ENCODE measurements around the gene CDKAL1.

CDKAL1 gene

GRCh38 chr6:21123507-21124436 lies 589.5 kb downstream of the CDKAL1 start:
- no peak for DNase-seq

GRCh38 chr6:21128601-21129000 lies 594.3 kb downstream of the CDKAL1 start:
- no peak for DNase-seq

GRCh38 chr6:21131406-21131805 lies 597.1 kb downstream of the CDKAL1 start:
- no peak for DNase-seq

- no peak for DNase-seq
Observed at GRCh38 chr6:21132446-21132845, 598.2 kb downstream of the CDKAL1 start.

- peak; percentile 68 to 84 for DNase-seq
Observed at GRCh38 chr6:21132856-21133838, 598.9 kb downstream of the CDKAL1 start.

GRCh38 chr6:21133901-21134300 lies 599.6 kb downstream of the CDKAL1 start:
- DNase-seq, result no peak

GRCh38 chr6:21134356-21134755 lies 600.1 kb downstream of the CDKAL1 start:
- DNase-seq, result no peak

GRCh38 chr6:21135484-21136013 lies 601.3 kb downstream of the CDKAL1 start:
- no peak for DNase-seq

- DNase-seq, result no peak
Observed at GRCh38 chr6:21137700-21138335, 603.6 kb downstream of the CDKAL1 start.

- no peak for DNase-seq
Observed at GRCh38 chr6:21138336-21139069, 604.2 kb downstream of the CDKAL1 start.

- DNase-seq, result no peak
Observed at GRCh38 chr6:21140966-21141365, 606.7 kb downstream of the CDKAL1 start.

- DNase-seq, result no peak
Observed at GRCh38 chr6:21141616-21142303, 607.5 kb downstream of the CDKAL1 start.

- DNase-seq, result no peak
Observed at GRCh38 chr6:21142741-21143140, 608.5 kb downstream of the CDKAL1 start.

GRCh38 chr6:21143645-21144044 lies 609.4 kb downstream of the CDKAL1 start:
- DNase-seq, result peak in 1 of 2 experiments; percentile 28

GRCh38 chr6:21144928-21145327 lies 610.7 kb downstream of the CDKAL1 start:
- no peak for DNase-seq

GRCh38 chr6:21147995-21148394 lies 613.7 kb downstream of the CDKAL1 start:
- DNase-seq, result no peak

GRCh38 chr6:21149470-21149869 lies 615.2 kb downstream of the CDKAL1 start:
- DNase-seq, result no peak

- no peak for DNase-seq
Observed at GRCh38 chr6:21150667-21151066, 616.4 kb downstream of the CDKAL1 start.

- no peak for DNase-seq
Observed at GRCh38 chr6:21151119-21151518, 616.9 kb downstream of the CDKAL1 start.

- no peak for DNase-seq
Observed at GRCh38 chr6:21151530-21151929, 617.3 kb downstream of the CDKAL1 start.

GRCh38 chr6:21157186-21157929 lies 623.1 kb downstream of the CDKAL1 start:
- no peak for DNase-seq

All from NCI-H1930 (cell line).